ENCODE results near the gene ADRA2B.
A peak's percentile ranks its signal among the peaks of the same experiment; 100 is the strongest.

ADRA2B gene

GRCh38 chr2:96117701-96118588, 1.6 kb upstream of the ADRA2B start:
- WGBS, 2 experiments, result 60 to 61% methylated on average over 17 of the region's 17 CpGs
- no peak overlapping the region for H3K27ac ChIP-seq (ENCODE audit: insufficient read depth, low read depth, low read length, poor library complexity, severe bottlenecking)
- H3K9me3 ChIP-seq (ENCODE audit: control insufficient read depth, low read length), result no peaks in the 10 kb centered on the region
- H3K27me3 ChIP-seq (ENCODE audit: control insufficient read depth, insufficient read depth, low read length, poor library complexity, severe bottlenecking), result peaks cover 44% of the 10 kb centered on the region
- H3K4me3 ChIP-seq (ENCODE audit: insufficient read depth, low read depth, low read length), result no peak overlapping the region
- H3K36me3 ChIP-seq (ENCODE audit: control insufficient read depth, insufficient read depth, low read length), result no peaks in the 10 kb centered on the region
- peaks cover 4% of the 10 kb centered on the region for H3K4me1 ChIP-seq (ENCODE audit: control insufficient read depth, insufficient read depth, low read length)

- Histone ChIP-seq H3K4me3 (ENCODE audit: insufficient read depth, low read depth, low read length) (peak overlapping the region; percentile 49), H3K36me3 (ENCODE audit: control insufficient read depth, insufficient read depth, low read length) (no peaks in the 10 kb centered on the region), H3K27ac (ENCODE audit: insufficient read depth, low read depth, low read length, poor library complexity, severe bottlenecking) (no peak overlapping the region), H3K27me3 (ENCODE audit: control insufficient read depth, insufficient read depth, low read length, poor library complexity, severe bottlenecking) (peaks cover 44% of the 10 kb centered on the region), H3K9me3 (ENCODE audit: control insufficient read depth, low read length) (no peaks in the 10 kb centered on the region), H3K4me1 (ENCODE audit: control insufficient read depth, insufficient read depth, low read length) (peaks cover 4% of the 10 kb centered on the region)
- WGBS, 2 experiments, result 2% methylated on average over 62 of the region's 62 CpGs
Observed at GRCh38 chr2:96116879-96117533, 635 bp upstream of the ADRA2B start.

GRCh38 chr2:96115631-96116423, 544 bp downstream of the ADRA2B start:
- peaks cover 4% of the 10 kb centered on the region for H3K4me1 ChIP-seq (ENCODE audit: control insufficient read depth, insufficient read depth, low read length)
- 68 to 69% methylated on average over 77 of the region's 77 CpGs for WGBS, 2 experiments
- H3K9me3 ChIP-seq (ENCODE audit: control insufficient read depth, low read length), result no peaks in the 10 kb centered on the region
- peak overlapping the region; percentile 49 for H3K4me3 ChIP-seq (ENCODE audit: insufficient read depth, low read depth, low read length)
- H3K36me3 ChIP-seq (ENCODE audit: control insufficient read depth, insufficient read depth, low read length), result no peaks in the 10 kb centered on the region
- no peak overlapping the region for H3K27ac ChIP-seq (ENCODE audit: insufficient read depth, low read depth, low read length, poor library complexity, severe bottlenecking)
- H3K27me3 ChIP-seq (ENCODE audit: control insufficient read depth, insufficient read depth, low read length, poor library complexity, severe bottlenecking), result peaks cover 44% of the 10 kb centered on the region

- peaks cover 4% of the 10 kb centered on the region for H3K4me1 ChIP-seq (ENCODE audit: control insufficient read depth, insufficient read depth, low read length)
- 96% methylated on average over 24 of the region's 24 CpGs for WGBS, 2 experiments
- peaks cover 44% of the 10 kb centered on the region for H3K27me3 ChIP-seq (ENCODE audit: control insufficient read depth, insufficient read depth, low read length, poor library complexity, severe bottlenecking)
- H3K36me3 ChIP-seq (ENCODE audit: control insufficient read depth, insufficient read depth, low read length), result no peaks in the 10 kb centered on the region
- H3K27ac ChIP-seq (ENCODE audit: insufficient read depth, low read depth, low read length, poor library complexity, severe bottlenecking), result no peak overlapping the region
- H3K4me3 ChIP-seq (ENCODE audit: insufficient read depth, low read depth, low read length), result no peak overlapping the region
- no peaks in the 10 kb centered on the region for H3K9me3 ChIP-seq (ENCODE audit: control insufficient read depth, low read length)
Observed at GRCh38 chr2:96114903-96115581, 1.3 kb downstream of the ADRA2B start.

GRCh38 chr2:96114546-96114902, 1.8 kb downstream of the ADRA2B start:
- H3K27me3 ChIP-seq (ENCODE audit: control insufficient read depth, insufficient read depth, low read length, poor library complexity, severe bottlenecking), result peaks cover 39% of the 10 kb centered on the region

GRCh38 chr2:96113951-96114350, 2.4 kb downstream of the ADRA2B start:
- Histone ChIP-seq H3K9me3 (ENCODE audit: control insufficient read depth, low read length) (no peaks in the 10 kb centered on the region), H3K27me3 (ENCODE audit: control insufficient read depth, insufficient read depth, low read length, poor library complexity, severe bottlenecking) (peaks cover 33% of the 10 kb centered on the region), H3K27ac (ENCODE audit: insufficient read depth, low read depth, low read length, poor library complexity, severe bottlenecking) (no peak overlapping the region), H3K4me3 (ENCODE audit: insufficient read depth, low read depth, low read length) (no peak overlapping the region), H3K36me3 (ENCODE audit: control insufficient read depth, insufficient read depth, low read length) (no peaks in the 10 kb centered on the region), H3K4me1 (ENCODE audit: control insufficient read depth, insufficient read depth, low read length) (peaks cover 11% of the 10 kb centered on the region)
- WGBS, 2 experiments, result 84% methylated on average over 16 to 17 of the region's 17 CpGs

More at GRCh38 chr2:96114546-96114902, 1.8 kb downstream of the ADRA2B start:
- Histone ChIP-seq H3K4me1 (ENCODE audit: control insufficient read depth, insufficient read depth, low read length) (peaks cover 5% of the 10 kb centered on the region), H3K4me3 (ENCODE audit: insufficient read depth, low read depth, low read length) (no peak overlapping the region), H3K27ac (ENCODE audit: insufficient read depth, low read depth, low read length, poor library complexity, severe bottlenecking) (no peak overlapping the region), H3K36me3 (ENCODE audit: control insufficient read depth, insufficient read depth, low read length) (no peaks in the 10 kb centered on the region), H3K9me3 (ENCODE audit: control insufficient read depth, low read length) (no peaks in the 10 kb centered on the region)
- 94 to 96% methylated on average over 13 of the region's 13 CpGs for WGBS, 2 experiments

- no peaks in the 10 kb centered on the region for H3K36me3 ChIP-seq (ENCODE audit: control insufficient read depth, insufficient read depth, low read length)
- 92 to 93% methylated on average over 7 of the region's 7 CpGs for WGBS, 2 experiments
- no peak overlapping the region for H3K27ac ChIP-seq (ENCODE audit: insufficient read depth, low read depth, low read length, poor library complexity, severe bottlenecking)
- peaks cover 17% of the 10 kb centered on the region for H3K4me1 ChIP-seq (ENCODE audit: control insufficient read depth, insufficient read depth, low read length)
- no peaks in the 10 kb centered on the region for H3K9me3 ChIP-seq (ENCODE audit: control insufficient read depth, low read length)
- H3K4me3 ChIP-seq (ENCODE audit: insufficient read depth, low read depth, low read length), result no peak overlapping the region
- H3K27me3 ChIP-seq (ENCODE audit: control insufficient read depth, insufficient read depth, low read length, poor library complexity, severe bottlenecking), result peaks cover 31% of the 10 kb centered on the region
Observed at GRCh38 chr2:96113367-96113677, 3.0 kb downstream of the ADRA2B start.

- H3K9me3 ChIP-seq (ENCODE audit: control insufficient read depth, low read length), result no peaks in the 10 kb centered on the region
- peaks cover 23% of the 10 kb centered on the region for H3K4me1 ChIP-seq (ENCODE audit: control insufficient read depth, insufficient read depth, low read length)
- no peak overlapping the region for H3K27ac ChIP-seq (ENCODE audit: insufficient read depth, low read depth, low read length, poor library complexity, severe bottlenecking)
- peaks cover 25% of the 10 kb centered on the region for H3K27me3 ChIP-seq (ENCODE audit: control insufficient read depth, insufficient read depth, low read length, poor library complexity, severe bottlenecking)
- 91 to 93% methylated on average over 9 of the region's 9 CpGs for WGBS, 2 experiments
- no peak overlapping the region for H3K4me3 ChIP-seq (ENCODE audit: insufficient read depth, low read depth, low read length)
- no peaks in the 10 kb centered on the region for H3K36me3 ChIP-seq (ENCODE audit: control insufficient read depth, insufficient read depth, low read length)
Observed at GRCh38 chr2:96112501-96113366, 3.6 kb downstream of the ADRA2B start.

GRCh38 chr2:96111823-96112500, 4.4 kb downstream of the ADRA2B start:
- H3K27ac ChIP-seq (ENCODE audit: insufficient read depth, low read depth, low read length, poor library complexity, severe bottlenecking), result no peak overlapping the region
- H3K27me3 ChIP-seq (ENCODE audit: control insufficient read depth, insufficient read depth, low read length, poor library complexity, severe bottlenecking), result peaks cover 17% of the 10 kb centered on the region
- H3K4me3 ChIP-seq (ENCODE audit: insufficient read depth, low read depth, low read length), result no peak overlapping the region
- no peaks in the 10 kb centered on the region for H3K36me3 ChIP-seq (ENCODE audit: control insufficient read depth, insufficient read depth, low read length)
- H3K4me1 ChIP-seq (ENCODE audit: control insufficient read depth, insufficient read depth, low read length), result peaks cover 21% of the 10 kb centered on the region
- 82 to 94% methylated on average over 7 of the region's 7 CpGs for WGBS, 2 experiments
- no peaks in the 10 kb centered on the region for H3K9me3 ChIP-seq (ENCODE audit: control insufficient read depth, low read length)
